IMR-90 (cell line): Measurements from ENCODE around the gene IL1A. TPM values are rescaled to one million over a fixed set of nuclear protein-coding genes. Genes with fewer than 3 reads are reported as not detected.

Source experiments
- ATAC-seq: fragments of 200-7000 bp; cut with Tn5 transposase; 2 replicates; pipeline ENCODE4 v1.9.1; 2020; ENCODE audit warnings: low read depth, mild to moderate bottlenecking, moderate library complexity
- BruUV-seq: library from RNA; stranded (reverse); fragments of 400-500 nt; replicated peaks from 2 replicates; lab custom pipeline; 2021; lab: Mats Ljungman, UMichigan
- CTCF ChIA-PET: fragments of 300-600 bp; formaldehyde crosslinking; extraction: SDS; loops from one replicate; lab custom pipeline; 2021; ENCODE audit warnings: antibody characterized with exemption; lab: Yijun Ruan, JAX
- POLR2A ChIA-PET: fragments of 300-600 bp; sonication (Branson Sonifier 250); formaldehyde crosslinking; loops from one replicate; lab custom pipeline; 2022; ENCODE audit warnings: antibody characterized with exemption; ENCODE audit not compliant: unreplicated experiment; lab: Charles Lee
- DNase-seq: peaks from one replicate; pipeline ENCODE4 v3.0.0; 2013
- H2AFZ ChIP-seq: replicated peaks from 2 replicates; pipeline ENCODE3; 2013; ENCODE audit warnings: low read length, mild to moderate bottlenecking; ENCODE audit not compliant: poor library complexity
- H2AK5ac ChIP-seq: 2 replicates; pipeline ENCODE4 v1.6.1; 2013; ENCODE audit warnings: low read depth, low read length, inconsistent platforms
- H2AK9ac ChIP-seq: replicated peaks from 2 replicates; pipeline ENCODE3; 2013; ENCODE audit warnings: mild to moderate bottlenecking, low read depth, low read length, moderate library complexity; ENCODE audit not compliant: poor library complexity
- H2BK120ac ChIP-seq: 2 replicates; pipeline ENCODE4 v1.6.1; 2013; ENCODE audit warnings: low read depth, low read length, inconsistent platforms
- H2BK15ac ChIP-seq: 3 replicates; pipeline ENCODE4 v1.6.1; 2013; ENCODE audit warnings: low read depth, low read length, inconsistent platforms
- H2BK20ac ChIP-seq: 2 replicates; pipeline ENCODE4 v1.6.1; 2013; ENCODE audit warnings: low read depth, mild to moderate bottlenecking, inconsistent platforms, low read length, moderate library complexity
- H2BK5ac ChIP-seq: 2 replicates; pipeline ENCODE4 v1.6.1; 2013; ENCODE audit warnings: mild to moderate bottlenecking, low read depth, low read length, inconsistent platforms; ENCODE audit not compliant: poor library complexity, severe bottlenecking
- H3K14ac ChIP-seq: replicated peaks from 2 replicates; pipeline ENCODE4 v1.6.1; 2013; ENCODE audit warnings: low read depth, low read length, inconsistent platforms
- H3K18ac ChIP-seq: 2 replicates; pipeline ENCODE4 v1.6.1; 2013; ENCODE audit warnings: low read depth, low read length, control low read depth
- H3K23ac ChIP-seq: 2 replicates; pipeline ENCODE4 v1.6.1; 2013; ENCODE audit warnings: low read depth, low read length, inconsistent platforms
- H3K27ac ChIP-seq: 2 replicates; pipeline ENCODE4 v1.5.1; 2013; ENCODE audit warnings: mild to moderate bottlenecking, control low read depth, low read length; ENCODE audit not compliant: insufficient read depth
- H3K27me3 ChIP-seq: 2 replicates; pipeline ENCODE4 v1.6.1; 2013; ENCODE audit warnings: low read length; ENCODE audit not compliant: control insufficient read depth, insufficient read depth
- H3K36me3 ChIP-seq: 2 replicates; pipeline ENCODE4 v1.6.1; 2013; ENCODE audit warnings: low read length, mixed read lengths; ENCODE audit not compliant: control insufficient read depth, insufficient read depth
- H3K4ac ChIP-seq: 2 replicates; pipeline ENCODE4 v1.6.1; 2013; ENCODE audit warnings: low read depth, low read length, inconsistent platforms
- H3K4me1 ChIP-seq: 2 replicates; pipeline ENCODE4 v1.6.1; 2013; ENCODE audit warnings: low read length, mixed read lengths; ENCODE audit not compliant: control insufficient read depth, insufficient read depth
- H3K4me2 ChIP-seq: 2 replicates; pipeline ENCODE4 v1.6.1; 2013; ENCODE audit warnings: low read depth, mild to moderate bottlenecking, control low read depth, low read length, moderate library complexity
- H3K4me3 ChIP-seq: 2 replicates; pipeline ENCODE4 v1.5.1; 2013; ENCODE audit warnings: low read depth, mild to moderate bottlenecking, control low read depth, low read length, moderate library complexity; ENCODE audit not compliant: insufficient read depth
- H3K56ac ChIP-seq: 2 replicates; pipeline ENCODE4 v1.6.1; 2013; ENCODE audit warnings: low read length, inconsistent platforms; ENCODE audit not compliant: insufficient read depth; ENCODE audit errors: extremely low read depth
- H3K79me1 ChIP-seq, 2 experiments: 2 replicates each; pipeline ENCODE4 v1.6.1; 2013; ENCODE audit warnings: low read length in 2 of 2, inconsistent platforms in 1 of 2, low read depth in 1 of 2
- H3K9ac ChIP-seq: 2 replicates; pipeline ENCODE4 v1.6.1; 2013; ENCODE audit warnings: low read depth, low read length, control low read depth
- H3K9me1 ChIP-seq: 2 replicates; pipeline ENCODE4 v1.6.1; 2013; ENCODE audit warnings: low read length, inconsistent platforms; ENCODE audit not compliant: insufficient read depth
- H3K9me3 ChIP-seq: 2 replicates; pipeline ENCODE4 v1.6.1; 2013; ENCODE audit warnings: low read length; ENCODE audit not compliant: control insufficient read depth, insufficient read depth
- H4K20me1 ChIP-seq: 2 replicates; pipeline ENCODE4 v1.6.1; 2013; ENCODE audit warnings: low read length, inconsistent platforms; ENCODE audit not compliant: insufficient read depth
- H4K5ac ChIP-seq: 2 replicates; pipeline ENCODE4 v1.6.1; 2013; ENCODE audit warnings: mild to moderate bottlenecking, low read depth, low read length, control low read depth
- H4K8ac ChIP-seq, 2 experiments: 2 replicates each; pipeline ENCODE4 v1.6.1; 2013; ENCODE audit warnings: low read depth in 2 of 2, low read length in 2 of 2, control low read depth in 1 of 2, inconsistent platforms in 1 of 2
- H4K91ac ChIP-seq: 2 replicates; pipeline ENCODE4 v1.6.1; 2013; ENCODE audit warnings: low read depth, low read length, inconsistent platforms; ENCODE audit not compliant: insufficient read depth
- CEBPB ChIP-seq: IDR thresholded peaks from 2 replicates; pipeline ENCODE4 v1.6.1; 2012; ENCODE audit warnings: low read depth, low read length, improper control_type of control experiment
- CHD1 ChIP-seq: IDR thresholded peaks from 2 replicates; pipeline ENCODE4 v1.6.1; 2012; ENCODE audit warnings: low read depth, low read length, improper control_type of control experiment
- FOS ChIP-seq: fragments of 150-350 bp; IDR thresholded peaks from 2 replicates; pipeline ENCODE4 v1.6.1; 2016; ENCODE audit warnings: low read depth, low read length
- MAFK ChIP-seq: IDR thresholded peaks from 2 replicates; pipeline ENCODE4 v1.6.1; 2012; ENCODE audit warnings: low read depth, low read length, improper control_type of control experiment
- RFX5 ChIP-seq: IDR thresholded peaks from 2 replicates; pipeline ENCODE4 v1.8.0; 2012; ENCODE audit warnings: low read depth, mild to moderate bottlenecking, low read length, moderate library complexity
- SMC3 ChIP-seq: fragments of 150-350 bp; IDR thresholded peaks from 2 replicates; pipeline ENCODE4 v1.6.1; 2016; ENCODE audit warnings: low read depth, mild to moderate bottlenecking, antibody characterized with exemption, low read length, moderate library complexity
- WGBS, 2 experiments: methylation state at CpG; one replicate each; pipeline versions ENCODE4 v1.1.5 to v1.1.7; 2013; ENCODE audit warnings: missing lambda C conversion rate in 2 of 2; ENCODE audit not compliant: insufficient read length in 1 of 2; ENCODE audit errors: extremely low coverage in 2 of 2; 5-methylcytosine and 5-hydroxymethylcytosine counted together
- dilution Hi-C: fragments of 300-500 bp; cut with HindIII; formaldehyde crosslinking; loops from one replicate; pipeline ENCODE4 v1.14.3; 2018; ENCODE audit warnings: low sequenced_read_pairs; ENCODE audit not compliant: unreplicated experiment
- in situ Hi-C: fragments of 300-500 bp; cut with MboI; formaldehyde crosslinking; loops from 3 replicates; pipeline ENCODE4 v1.14.3; 2019; ENCODE audit warnings: low sequenced_read_pairs, inconsistent platforms, mixed read lengths
- intact Hi-C: fragments of 100-400 bp; cut with micrococcal nuclease; formaldehyde crosslinking; loops from 2 replicates; pipeline ENCODE4 v1.10.0; 2022
- polyA plus RNA-seq, 3 experiments: library from polyadenylated mRNA; depleted of rRNA; stranded (reverse); fragments of >200 nt; gene quantifications; 2 replicates each; pipeline ENCODE4 v1.2.3, GENCODE V29; 2012; ENCODE audit warnings: low replicate concordance in 1 of 3
- total RNA-seq: library from RNA; depleted of rRNA; stranded (reverse); fragments of >200 nt; gene quantifications from 2 replicates; pipeline ENCODE4 v1.2.3, GENCODE V29; 2012

IL1A gene
- total and polyA plus RNA-seq, 2 of the 4 experiments (the other 2 are of a cell fraction) = 0.48 to 1.1 TPM

DNA sequence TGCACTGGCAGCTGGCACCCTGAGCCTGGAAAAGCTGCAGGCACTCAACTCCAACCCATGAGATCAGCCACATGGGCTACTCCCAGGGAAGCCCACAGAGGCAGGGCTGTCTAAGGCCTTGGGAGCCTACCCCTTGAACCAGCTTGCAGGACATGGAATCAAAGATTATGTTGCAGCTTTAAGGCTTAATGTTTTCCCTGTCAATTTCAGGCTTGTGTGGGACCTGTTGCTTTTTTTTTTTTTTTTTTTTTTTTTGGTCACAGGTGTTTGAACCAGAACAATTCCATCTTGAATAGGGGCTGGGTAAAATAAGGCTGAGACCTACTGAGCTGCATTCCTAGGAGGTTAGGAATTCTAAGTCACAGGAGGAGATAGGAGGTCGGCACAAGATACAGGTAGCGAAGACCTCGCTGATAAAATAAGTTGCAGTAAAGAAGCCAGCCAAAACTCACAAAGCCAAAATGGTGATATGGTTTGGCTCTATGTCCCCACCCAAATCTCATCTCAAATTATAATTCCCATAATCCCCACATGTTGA lies 7.5 kb upstream of the IL1A start:
- Histone ChIP-seq H2BK5ac (no peak overlapping the region), H3K4me1 (peaks cover 5% of the 10 kb centered on the region; the same call in 1 of the 2 replicates), H2AFZ (no peak overlapping the region), H3K23ac (no peak overlapping the region), H4K91ac (no peak overlapping the region), H3K4ac (no peak overlapping the region), H2BK20ac (no peak overlapping the region), H3K56ac (no peak overlapping the region), H3K4me3 (no peak overlapping the region), H3K79me1 (0 out of 4 replicates have a peak, but pooled peaks cover 0 to 3% of the 10 kb centered on the region in 2 experiments), H2BK15ac (no peak overlapping the region), H4K5ac (no peak overlapping the region), H3K18ac (no peak overlapping the region), H3K14ac (no peak overlapping the region), H4K8ac (no peak overlapping the region), H3K4me2 (no peak overlapping the region), H3K9me1 (peaks cover 8% of the 10 kb centered on the region), H3K36me3 (no peaks in the 10 kb centered on the region), H2AK5ac (no peak overlapping the region), H4K20me1 (no peaks in the 10 kb centered on the region), H3K27ac (no peak overlapping the region), H3K27me3 (no peaks in the 10 kb centered on the region), H3K9ac (no peak overlapping the region), H3K9me3 (peaks cover 6% of the 10 kb centered on the region), H2AK9ac (no peak overlapping the region), H2BK120ac (no peak overlapping the region)
- BruUV-seq = no TSS peak
- CTCF ChIA-PET = no interaction called here
- in situ Hi-C loops (no loop called here), dilution Hi-C loops (no loop called here), intact Hi-C loops (no loop called here)
- POLR2A ChIA-PET = no interaction called here
- no peak for ATAC-seq
- TF ChIP-seq FOS (no peak), SMC3 (no peak), RFX5 (no peak), CEBPB (no peak), CHD1 (no peak), MAFK (no peak)
- DNase-seq = no peak
- WGBS, 2 experiments = no CpG with 5 or more reads among the region's 3 CpGs
